ENCODE results near the gene SP5.
"Not testable (repeated sequence)": the region's sequence is repeated elsewhere in the genome, so short reads cannot be mapped to it uniquely, and the experiment has no call there.

Gene SP5

DNA sequence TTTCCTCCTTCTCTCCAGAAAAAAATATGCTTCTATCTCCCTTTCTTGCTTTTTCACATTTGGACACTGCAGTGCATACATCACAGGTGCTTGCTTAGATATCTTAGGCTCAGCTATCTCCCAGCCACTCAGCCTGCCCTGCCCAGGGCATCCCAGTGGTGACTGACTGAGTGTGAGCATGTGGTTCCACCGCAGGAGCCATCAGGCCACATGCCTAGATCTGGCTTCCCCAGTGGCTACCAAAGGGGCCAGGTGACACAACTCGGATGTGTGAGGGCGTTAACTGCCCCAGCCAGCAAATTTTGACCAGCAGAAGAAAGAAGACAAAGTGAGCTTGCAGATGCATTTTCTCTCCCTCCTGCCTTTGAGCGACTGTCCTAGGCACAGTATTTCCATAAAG is 25.5 kb downstream of the SP5 start:
- DNase-seq = no peak

DNA sequence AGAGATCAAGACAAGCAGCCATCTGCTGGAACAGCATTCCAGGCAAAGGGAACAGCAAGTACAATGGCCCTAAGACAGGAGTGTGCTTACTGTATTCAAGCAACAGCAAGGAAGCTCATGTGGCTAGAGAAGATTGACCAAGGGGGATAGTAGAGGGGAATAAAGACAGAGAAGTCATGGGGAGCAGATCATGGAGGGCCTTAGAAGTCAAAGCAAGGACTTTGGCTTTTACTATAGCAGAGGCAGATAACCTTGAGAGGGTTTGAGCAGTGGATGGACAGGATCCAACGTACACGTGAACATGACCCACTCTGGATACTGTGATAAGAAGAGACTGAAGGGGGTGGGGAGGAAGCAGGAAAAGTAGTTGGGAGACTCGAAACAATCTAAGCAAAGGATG is 26.9 kb downstream of the SP5 start:
- DNase-seq = no peak

DNA sequence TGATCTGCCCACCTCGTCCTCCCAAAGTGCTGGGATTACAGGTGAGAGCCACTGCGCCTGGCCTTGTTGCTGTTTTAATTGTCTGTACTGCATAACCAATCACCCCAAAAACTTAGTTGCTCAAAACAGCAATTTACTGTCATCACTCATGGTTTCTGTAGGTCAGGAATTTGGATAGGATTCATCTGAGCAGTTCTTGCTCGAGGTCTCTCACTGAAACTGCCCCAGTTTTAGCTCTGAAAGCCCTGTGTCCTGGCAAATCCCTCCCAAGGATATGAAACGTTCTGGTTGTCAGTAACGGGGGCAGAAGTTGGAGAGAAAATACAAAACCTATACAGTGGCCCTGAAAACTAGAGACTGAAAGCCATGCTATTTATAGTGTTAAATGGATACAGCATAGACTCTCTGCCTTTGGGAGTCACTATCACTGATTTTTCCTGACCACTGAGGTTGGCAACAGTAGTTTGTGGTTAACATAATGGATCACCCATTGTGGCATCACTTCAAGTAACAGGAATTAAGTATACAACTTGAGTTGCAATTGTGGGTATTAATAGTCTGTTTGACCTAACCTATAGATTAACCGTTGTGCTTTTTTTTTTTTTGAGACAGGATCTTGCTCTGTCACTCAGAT is 27.9 kb downstream of the SP5 start:
- no peak for DNase-seq

DNA sequence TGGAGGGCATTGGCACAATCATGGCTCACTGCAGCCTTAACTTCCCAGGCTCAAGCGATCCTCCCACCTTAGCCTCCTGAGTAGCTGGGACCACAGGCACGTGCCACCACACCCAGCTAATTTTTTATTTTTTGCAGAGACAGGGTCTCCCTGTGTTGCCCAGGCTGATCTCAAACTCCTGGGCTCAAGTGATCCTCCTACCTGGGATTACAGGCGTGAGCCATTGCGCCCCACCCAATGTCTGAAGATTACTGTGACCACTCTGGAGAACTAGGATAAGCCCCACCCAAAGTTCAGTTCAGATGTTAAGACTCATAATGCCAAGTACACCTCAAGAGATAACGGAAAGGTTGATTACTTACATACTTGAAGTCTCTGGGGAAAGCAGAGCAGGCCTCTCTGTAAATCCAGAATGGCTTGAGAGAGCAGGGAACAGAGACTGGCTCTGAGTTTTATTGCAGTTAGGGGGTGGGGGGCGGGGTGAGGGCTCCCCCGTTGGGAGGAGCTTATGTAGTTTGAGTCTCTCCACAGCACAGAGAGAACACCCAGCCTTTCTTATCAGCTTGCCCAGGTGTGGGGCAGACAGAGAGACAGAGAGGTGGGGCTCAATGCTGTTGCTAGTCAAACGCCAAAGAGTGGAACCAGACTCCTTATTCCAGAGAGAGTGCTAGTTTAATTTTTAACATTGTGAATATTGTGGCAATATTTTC is 28.5 kb downstream of the SP5 start:
- DNase-seq = no peak

DNA sequence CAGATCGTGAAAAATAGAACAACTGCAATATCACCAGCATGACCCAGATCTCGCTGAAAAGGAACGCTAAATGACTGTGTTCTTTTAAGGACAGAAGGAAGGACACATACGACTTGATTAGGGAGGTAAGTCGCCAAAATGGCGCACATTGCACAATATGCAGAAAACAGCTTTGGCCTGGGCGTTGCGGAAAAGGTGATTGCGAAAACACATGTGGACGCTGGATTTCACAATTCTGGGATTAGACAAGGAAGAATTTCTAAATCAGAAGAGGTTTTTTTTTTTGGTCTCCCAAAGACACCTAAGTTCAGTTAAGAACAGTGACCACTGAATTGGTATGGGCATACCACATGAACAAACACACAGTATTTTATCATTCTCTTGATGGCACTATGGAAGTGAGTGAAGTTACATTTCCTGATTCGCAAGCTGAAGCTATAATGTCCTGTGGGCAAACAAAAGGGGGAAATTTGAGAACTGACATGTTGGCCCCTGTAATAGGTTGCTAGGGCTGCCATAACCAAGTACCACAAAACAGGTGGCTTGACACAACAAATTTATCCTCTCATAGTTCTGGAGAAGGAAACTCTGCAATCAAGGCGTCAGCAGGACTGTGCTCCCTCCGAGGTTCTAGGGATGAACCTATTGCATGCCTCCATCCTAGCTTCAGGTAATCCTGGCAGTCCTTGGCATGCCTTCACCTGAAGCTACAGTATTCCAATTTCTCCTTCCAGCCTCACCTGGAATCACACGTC is 29.3 kb downstream of the SP5 start:
- DNase-seq = no peak

DNA sequence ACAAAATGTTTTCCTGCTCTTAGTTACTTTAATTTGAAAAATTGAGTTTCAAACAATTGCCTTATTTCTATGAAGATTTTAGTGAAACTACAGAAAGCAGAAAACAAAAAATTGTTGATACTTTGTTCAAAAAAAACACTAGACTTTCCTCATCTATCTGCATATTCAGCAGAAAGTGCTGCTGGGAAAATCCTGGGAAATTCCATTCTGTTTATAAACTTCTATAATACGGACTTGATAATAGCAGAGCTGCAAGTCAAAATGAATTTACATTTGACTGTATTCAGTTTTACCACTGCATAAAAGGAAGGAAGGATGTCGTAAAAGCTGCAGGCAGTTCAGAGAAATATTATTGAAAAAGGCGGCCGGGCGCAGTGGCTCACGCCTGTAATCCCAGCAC is 30.2 kb downstream of the SP5 start:
- no peak for DNase-seq

DNA sequence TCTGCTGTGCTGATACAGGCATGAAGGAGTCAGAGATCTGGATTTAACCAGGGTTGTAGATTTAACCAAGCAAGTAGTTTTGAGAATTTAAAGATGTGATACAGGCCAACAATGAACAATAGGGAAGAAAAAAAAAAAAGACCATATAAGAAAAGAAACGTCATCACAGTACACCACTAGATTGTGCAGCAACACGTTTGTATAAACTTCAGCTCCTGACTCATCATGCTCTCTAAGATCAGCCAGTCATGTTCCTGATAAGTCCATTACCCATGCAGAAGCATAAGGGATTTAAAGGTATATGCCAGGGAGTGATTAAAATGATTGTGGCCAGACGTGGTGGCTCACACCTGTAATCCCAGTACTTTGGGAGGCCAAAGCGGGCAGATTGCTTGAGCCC is 32.8 kb downstream of the SP5 start:
- DNase-seq = no peak

DNA sequence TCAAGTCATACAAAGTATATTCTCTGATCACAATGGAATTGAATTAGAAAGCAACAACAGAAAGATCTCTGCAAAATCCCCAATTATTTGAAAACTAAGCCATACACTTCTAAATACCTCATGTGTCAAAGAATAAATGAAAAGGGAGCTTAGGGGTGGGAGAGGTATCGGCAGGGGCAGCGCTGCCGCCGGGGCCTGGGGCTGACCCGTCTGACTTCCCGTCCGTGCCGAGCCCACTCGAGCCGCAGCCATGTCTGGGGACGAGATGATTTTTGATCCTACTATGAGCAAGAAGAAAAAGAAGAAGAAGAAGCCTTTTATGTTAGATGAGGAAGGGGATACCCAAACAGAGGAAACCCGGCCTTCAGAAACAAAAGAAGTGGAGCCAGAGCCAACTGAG is 36.4 kb downstream of the SP5 start:
- DNase-seq = not testable (repeated sequence)

DNA sequence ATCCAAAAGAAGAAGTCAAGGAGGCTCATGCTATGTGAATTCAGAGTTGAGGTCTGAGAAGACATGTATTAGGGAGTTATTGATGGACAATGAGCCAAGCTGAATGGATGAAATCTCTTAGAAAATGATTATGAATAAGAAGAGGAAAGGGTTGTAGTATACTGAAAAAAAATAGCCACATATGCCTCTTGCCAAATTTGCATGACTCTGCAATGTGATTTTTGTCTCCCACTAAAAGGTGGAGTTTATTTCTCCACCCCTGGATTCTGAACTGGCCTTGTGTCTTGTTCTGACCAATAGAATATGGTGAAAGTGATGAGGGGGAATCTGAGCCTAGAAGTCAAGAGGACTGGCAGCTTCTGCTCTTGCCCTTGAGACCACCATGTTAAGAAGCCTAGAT is 46.4 kb downstream of the SP5 start:
- no peak for DNase-seq

DNA sequence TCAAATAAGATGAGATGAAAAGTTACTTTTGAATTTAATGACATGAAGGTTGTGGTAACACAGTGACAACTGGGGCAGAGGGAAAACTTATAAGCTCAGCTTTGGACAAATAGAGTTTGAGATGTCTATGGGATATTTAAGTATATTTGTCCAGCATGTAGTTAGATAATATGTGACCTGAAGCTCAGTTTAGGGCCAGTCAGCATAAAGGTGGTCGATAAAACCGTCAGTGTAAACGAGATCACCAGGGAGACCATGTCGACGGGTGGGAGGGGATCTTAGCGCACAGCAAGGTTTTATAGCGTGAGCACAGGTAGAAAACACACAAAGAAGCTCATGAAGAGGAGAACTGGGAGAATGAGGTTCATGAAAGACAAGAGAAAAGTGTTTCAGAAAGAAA is 47.6 kb downstream of the SP5 start:
- no peak for DNase-seq

DNA sequence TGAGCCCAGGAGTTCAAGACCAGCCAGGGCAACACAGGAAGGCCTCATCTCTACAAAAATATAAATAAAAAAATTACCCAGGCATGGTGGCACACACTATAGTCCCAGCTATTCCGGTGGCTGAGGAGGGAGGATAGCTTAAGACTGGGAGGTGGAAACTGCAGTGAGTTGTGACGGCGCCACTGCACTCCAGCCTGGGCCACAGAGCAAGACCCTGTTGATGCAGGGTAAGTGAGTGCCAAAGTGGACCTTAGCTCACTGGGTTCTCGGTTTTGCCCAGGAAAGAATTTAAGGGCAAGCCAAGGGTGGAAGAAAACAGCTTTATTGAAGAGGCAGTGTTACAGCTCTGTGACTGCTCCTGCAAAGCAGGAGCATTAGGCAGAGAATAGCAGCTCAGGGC is 48.1 kb downstream of the SP5 start:
- DNase-seq = no peak

DNA sequence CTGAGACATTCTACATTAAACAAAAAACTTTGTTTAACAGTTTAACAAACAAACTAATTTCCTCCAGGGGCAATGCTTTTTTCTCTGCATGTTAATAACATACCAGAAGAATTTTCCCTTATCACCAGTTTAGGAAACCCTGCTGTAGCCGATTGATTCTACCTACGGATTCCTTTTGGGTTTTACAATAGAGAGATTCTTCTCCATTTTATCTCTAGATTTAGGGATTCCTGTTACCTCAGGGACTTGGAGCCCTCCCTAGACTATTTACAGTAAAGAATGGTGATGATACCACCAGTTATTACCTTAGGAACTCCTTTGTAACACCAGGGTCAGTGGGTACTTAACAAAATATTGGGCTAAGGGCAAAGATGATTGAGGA is 49.7 kb downstream of the SP5 start:
- DNase-seq = no peak

DNA sequence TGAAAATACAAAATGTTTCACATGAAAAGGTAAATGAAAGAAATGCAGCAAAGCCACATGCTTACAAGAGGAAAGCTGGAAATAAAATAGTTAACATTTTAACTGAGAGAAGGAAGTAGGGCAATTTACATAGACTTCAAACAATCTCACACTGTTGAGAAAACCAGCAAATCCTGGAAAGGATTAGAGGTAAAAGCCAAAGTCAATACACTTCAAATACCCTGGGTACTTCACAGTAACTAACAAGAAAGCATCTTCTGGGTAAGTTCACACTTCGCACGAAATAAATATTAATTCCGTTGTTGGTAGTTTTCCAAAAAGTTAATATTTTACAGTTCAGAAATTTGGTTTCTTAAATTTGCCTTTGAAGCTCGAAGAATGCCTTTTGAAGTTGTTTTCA is 51.6 kb downstream of the SP5 start:
- DNase-seq = no peak

All from CD4-positive, alpha-beta T cell treated with Interleukin-17A for 4 hours (primary cell).